Measurements from ENCODE around the gene GALNT14.

Gene GALNT14

GRCh38 chr2:31176742-31177141, 38.5 kb upstream of the GALNT14 start:
- Histone ChIP-seq H3K4ac (ENCODE audit: low read depth in 1 of 2, low read length in 2 of 2) (no peak overlapping the region), H3K36me3 (ENCODE audit: control insufficient read depth in 1 of 2, insufficient read depth in 2 of 2, low read depth in 1 of 2, low read length in 2 of 2) (no peaks in the 10 kb centered on the region), H3K14ac (ENCODE audit: low read length in 2 of 2) (no peak overlapping the region), H2BK12ac (ENCODE audit: low read length in 2 of 2) (no peak overlapping the region), H3K79me1 (replicated peaks; ENCODE audit: low read length, poor library complexity, severe bottlenecking) (no peaks in the 10 kb centered on the region), H3K27ac (ENCODE audit: low read length, poor library complexity, severe bottlenecking) (no peak overlapping the region), H3K4me2 (ENCODE audit: low read length, poor library complexity, severe bottlenecking) (no peak overlapping the region), H3K18ac (ENCODE audit: low read depth in 1 of 2, low read length in 2 of 2) (no peak overlapping the region), H2AK5ac (ENCODE audit: low read length, severe bottlenecking) (no peak overlapping the region), H3K9me3 (ENCODE audit: control insufficient read depth, low read length) (no peaks in the 10 kb centered on the region), H2BK120ac (ENCODE audit: low read depth, low read length) (no peak overlapping the region), H3K27me3 (ENCODE audit: control insufficient read depth in 1 of 2, insufficient read depth in 1 of 2, low read length in 2 of 2) (peaks cover 31% of the 10 kb centered on the region in 2 experiments), H3K4me3 (ENCODE audit: insufficient read depth in 1 of 2, low read depth in 1 of 2, low read length in 2 of 2) (peak overlapping the region in 1 of 2 experiments; percentile 31), H3K4me1 (ENCODE audit: control insufficient read depth, insufficient read depth, low read depth, low read length) (no peaks in the 10 kb centered on the region), H2AFZ (ENCODE audit: low read depth, low read length) (no peak overlapping the region), H4K91ac (ENCODE audit: low read length) (no peak overlapping the region), H4K8ac (ENCODE audit: low read length) (no peak overlapping the region), H3K23ac (ENCODE audit: low read length in 2 of 2) (no peak overlapping the region), H2BK15ac (ENCODE audit: low read depth, poor library complexity, severe bottlenecking) (no peak overlapping the region), H2BK5ac (ENCODE audit: low read depth, low read length, poor library complexity, severe bottlenecking) (no peak overlapping the region), H3K9ac (ENCODE audit: low read length) (no peak overlapping the region)
- 85% methylated on average over 10 of the region's 10 CpGs for WGBS
- no peak for DNase-seq

GRCh38 chr2:31171142-31171541, 32.9 kb upstream of the GALNT14 start:
- Histone ChIP-seq H3K4ac (ENCODE audit: low read depth in 1 of 2, low read length in 2 of 2) (no peak overlapping the region), H3K9ac (ENCODE audit: low read length) (no peak overlapping the region), H3K4me1 (ENCODE audit: control insufficient read depth, insufficient read depth, low read depth, low read length) (no peaks in the 10 kb centered on the region), H3K4me3 (ENCODE audit: insufficient read depth in 1 of 2, low read depth in 1 of 2, low read length in 2 of 2) (no peak overlapping the region), H3K27ac (ENCODE audit: low read length, poor library complexity, severe bottlenecking) (no peak overlapping the region), H3K27me3 (ENCODE audit: control insufficient read depth in 1 of 2, insufficient read depth in 1 of 2, low read length in 2 of 2) (peaks cover 19 to 25% of the 10 kb centered on the region in 2 experiments), H3K23ac (ENCODE audit: low read length in 2 of 2) (no peak overlapping the region), H2BK5ac (ENCODE audit: low read depth, low read length, poor library complexity, severe bottlenecking) (no peak overlapping the region), H2BK12ac (ENCODE audit: low read length in 2 of 2) (no peak overlapping the region), H3K79me1 (replicated peaks; ENCODE audit: low read length, poor library complexity, severe bottlenecking) (no peaks in the 10 kb centered on the region), H4K91ac (ENCODE audit: low read length) (no peak overlapping the region), H3K14ac (ENCODE audit: low read length in 2 of 2) (no peak overlapping the region), H3K36me3 (ENCODE audit: control insufficient read depth in 1 of 2, insufficient read depth in 2 of 2, low read depth in 1 of 2, low read length in 2 of 2) (no peaks in the 10 kb centered on the region), H2AFZ (ENCODE audit: low read depth, low read length) (no peak overlapping the region), H3K18ac (ENCODE audit: low read depth in 1 of 2, low read length in 2 of 2) (no peak overlapping the region), H2BK15ac (ENCODE audit: low read depth, poor library complexity, severe bottlenecking) (no peak overlapping the region), H3K4me2 (ENCODE audit: low read length, poor library complexity, severe bottlenecking) (no peak overlapping the region), H3K9me3 (ENCODE audit: control insufficient read depth, low read length) (no peaks in the 10 kb centered on the region), H2BK120ac (ENCODE audit: low read depth, low read length) (no peak overlapping the region), H4K8ac (ENCODE audit: low read length) (no peak overlapping the region), H2AK5ac (ENCODE audit: low read length, severe bottlenecking) (no peak overlapping the region)
- 87% methylated on average over 4 of the region's 4 CpGs for WGBS
- no peak for DNase-seq

DNA sequence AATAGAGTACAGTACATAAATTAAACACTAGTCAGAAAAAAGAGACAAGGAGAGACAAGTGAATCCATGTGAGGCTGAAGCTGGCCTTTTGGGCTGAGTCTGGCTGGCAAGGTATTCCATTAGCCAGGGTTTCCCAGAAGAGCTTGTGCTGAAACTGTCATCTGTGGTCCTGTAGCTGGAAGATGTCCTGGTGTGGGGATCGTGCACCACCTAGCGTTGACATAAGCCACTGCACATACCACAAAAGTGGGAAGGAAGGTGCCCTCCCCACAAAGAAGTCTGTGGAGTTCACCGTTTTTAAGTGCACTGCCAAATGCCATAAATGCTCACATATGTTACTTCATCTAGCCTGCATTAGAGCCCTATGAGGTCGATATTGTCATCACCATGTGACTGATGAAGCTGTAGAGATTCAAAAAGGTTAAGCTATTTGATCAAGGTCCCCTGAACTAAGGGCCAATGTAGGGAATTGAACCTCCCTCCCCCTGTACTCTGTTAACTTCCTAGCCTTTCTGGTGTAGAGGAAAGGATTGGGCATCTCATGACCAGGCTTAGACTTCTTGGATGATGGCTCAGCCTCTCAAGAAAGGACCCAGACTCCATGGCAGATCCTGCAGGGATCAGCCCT, 31.9 kb upstream of the GALNT14 start:
- Histone ChIP-seq H3K14ac (ENCODE audit: low read length in 2 of 2) (no peak overlapping the region), H3K79me1 (replicated peaks; ENCODE audit: low read length, poor library complexity, severe bottlenecking) (no peaks in the 10 kb centered on the region), H3K18ac (ENCODE audit: low read depth in 1 of 2, low read length in 2 of 2) (no peak overlapping the region), H4K8ac (ENCODE audit: low read length) (no peak overlapping the region), H3K4me3 (ENCODE audit: insufficient read depth in 1 of 2, low read depth in 1 of 2, low read length in 2 of 2) (no peak overlapping the region), H3K9me3 (ENCODE audit: control insufficient read depth, low read length) (no peaks in the 10 kb centered on the region), H3K4me1 (ENCODE audit: control insufficient read depth, insufficient read depth, low read depth, low read length) (no peaks in the 10 kb centered on the region), H2BK15ac (ENCODE audit: low read depth, poor library complexity, severe bottlenecking) (no peak overlapping the region), H2BK120ac (ENCODE audit: low read depth, low read length) (no peak overlapping the region), H2AK5ac (ENCODE audit: low read length, severe bottlenecking) (no peak overlapping the region), H4K91ac (ENCODE audit: low read length) (no peak overlapping the region), H3K23ac (ENCODE audit: low read length in 2 of 2) (no peak overlapping the region), H3K36me3 (ENCODE audit: control insufficient read depth in 1 of 2, insufficient read depth in 2 of 2, low read depth in 1 of 2, low read length in 2 of 2) (no peaks in the 10 kb centered on the region), H3K27me3 (ENCODE audit: control insufficient read depth in 1 of 2, insufficient read depth in 1 of 2, low read length in 2 of 2) (peaks cover 19 to 25% of the 10 kb centered on the region in 2 experiments), H2AFZ (ENCODE audit: low read depth, low read length) (no peak overlapping the region), H3K9ac (ENCODE audit: low read length) (no peak overlapping the region), H3K4ac (ENCODE audit: low read depth in 1 of 2, low read length in 2 of 2) (no peak overlapping the region), H2BK5ac (ENCODE audit: low read depth, low read length, poor library complexity, severe bottlenecking) (no peak overlapping the region), H2BK12ac (ENCODE audit: low read length in 2 of 2) (no peak overlapping the region), H3K4me2 (ENCODE audit: low read length, poor library complexity, severe bottlenecking) (no peak overlapping the region), H3K27ac (ENCODE audit: low read length, poor library complexity, severe bottlenecking) (no peak overlapping the region)
- peak; percentile 61 for DNase-seq
- 0% methylated on average over 3 of the region's 4 CpGs for WGBS

DNA sequence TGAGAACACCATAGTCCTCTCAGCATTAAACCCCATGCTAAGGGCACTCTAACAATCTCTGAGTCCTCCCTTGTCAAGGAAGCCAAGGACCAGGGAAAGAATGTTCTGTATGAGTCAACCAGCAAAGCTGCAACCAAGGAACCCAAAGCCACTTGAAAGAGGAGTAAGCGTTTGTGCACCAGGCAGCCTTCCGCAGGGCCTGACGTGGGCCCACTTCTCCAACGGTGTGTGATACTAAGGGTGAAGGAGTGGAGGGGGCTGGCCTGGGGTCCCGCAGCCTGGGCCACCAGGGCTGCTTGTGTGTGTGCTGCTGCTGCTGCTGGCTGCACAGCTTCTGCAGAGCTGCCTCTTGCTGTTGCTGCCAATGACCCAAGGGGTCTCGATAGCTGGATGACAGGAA, 30.1 kb upstream of the GALNT14 start:
- H3K18ac ChIP-seq (ENCODE audit: low read depth in 1 of 2, low read length in 2 of 2), result no peak overlapping the region

More for the DNA sequence above, 30.1 kb upstream of the GALNT14 start:
- H2AFZ ChIP-seq (ENCODE audit: low read depth, low read length), result no peak overlapping the region
- H3K4ac ChIP-seq (ENCODE audit: low read depth in 1 of 2, low read length in 2 of 2), result no peak overlapping the region
- no peak overlapping the region for H3K9ac ChIP-seq (ENCODE audit: low read length)
- H3K36me3 ChIP-seq (ENCODE audit: control insufficient read depth in 1 of 2, insufficient read depth in 2 of 2, low read depth in 1 of 2, low read length in 2 of 2), result no peaks in the 10 kb centered on the region
- H3K4me1 ChIP-seq (ENCODE audit: control insufficient read depth, insufficient read depth, low read depth, low read length), result no peaks in the 10 kb centered on the region
- H2AK5ac ChIP-seq (ENCODE audit: low read length, severe bottlenecking), result no peak overlapping the region
- H3K23ac ChIP-seq (ENCODE audit: low read length in 2 of 2), result no peak overlapping the region
- no peak overlapping the region for H2BK5ac ChIP-seq (ENCODE audit: low read depth, low read length, poor library complexity, severe bottlenecking)
- no peak overlapping the region for H4K8ac ChIP-seq (ENCODE audit: low read length)
- no peak overlapping the region for H2BK12ac ChIP-seq (ENCODE audit: low read length in 2 of 2)
- no peak overlapping the region for H3K27ac ChIP-seq (ENCODE audit: low read length, poor library complexity, severe bottlenecking)
- H3K4me3 ChIP-seq (ENCODE audit: insufficient read depth in 1 of 2, low read depth in 1 of 2, low read length in 2 of 2), result no peak overlapping the region
- no peak overlapping the region for H2BK120ac ChIP-seq (ENCODE audit: low read depth, low read length)
- peak; percentile 4 for DNase-seq
- H3K27me3 ChIP-seq (ENCODE audit: control insufficient read depth in 1 of 2, insufficient read depth in 1 of 2, low read length in 2 of 2), result peaks cover 17 to 32% of the 10 kb centered on the region in 2 experiments
- no peak overlapping the region for H3K4me2 ChIP-seq (ENCODE audit: low read length, poor library complexity, severe bottlenecking)
- no peaks in the 10 kb centered on the region for H3K79me1 ChIP-seq (replicated peaks; ENCODE audit: low read length, poor library complexity, severe bottlenecking)
- H3K9me3 ChIP-seq (ENCODE audit: control insufficient read depth, low read length), result no peaks in the 10 kb centered on the region
- WGBS, result 82% methylated on average over 6 of the region's 6 CpGs
- H4K91ac ChIP-seq (ENCODE audit: low read length), result no peak overlapping the region
- H3K14ac ChIP-seq (ENCODE audit: low read length in 2 of 2), result no peak overlapping the region
- no peak overlapping the region for H2BK15ac ChIP-seq (ENCODE audit: low read depth, poor library complexity, severe bottlenecking)

Measured in mesenchymal stem cell (in vitro differentiated cells and primary cell).